Measurements from ENCODE around the gene EMC1.

EMC1 gene

GRCh38 chr1:19213580-19213979, 37.7 kb downstream of the EMC1 start:
- DNase-seq: no peak

DNA sequence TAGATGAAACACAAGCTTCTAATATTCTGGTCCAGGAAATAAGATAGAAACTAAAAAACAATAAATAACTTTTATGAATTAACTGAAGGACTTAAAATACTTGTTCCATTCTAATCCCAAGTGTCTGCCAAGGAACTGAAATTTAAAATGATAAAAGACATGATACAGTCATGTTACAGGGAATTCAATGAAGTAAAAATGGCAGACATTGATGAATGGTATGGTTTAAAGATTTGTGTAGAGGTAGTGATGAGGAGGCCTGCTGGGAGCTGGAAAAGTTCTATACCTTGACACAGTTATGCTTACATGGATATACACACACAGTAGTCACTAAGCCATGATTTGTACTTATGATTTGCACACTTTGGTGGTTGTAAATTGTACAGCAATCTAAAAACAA, 39.2 kb downstream of the EMC1 start:
- DNase-seq: no peak

DNA sequence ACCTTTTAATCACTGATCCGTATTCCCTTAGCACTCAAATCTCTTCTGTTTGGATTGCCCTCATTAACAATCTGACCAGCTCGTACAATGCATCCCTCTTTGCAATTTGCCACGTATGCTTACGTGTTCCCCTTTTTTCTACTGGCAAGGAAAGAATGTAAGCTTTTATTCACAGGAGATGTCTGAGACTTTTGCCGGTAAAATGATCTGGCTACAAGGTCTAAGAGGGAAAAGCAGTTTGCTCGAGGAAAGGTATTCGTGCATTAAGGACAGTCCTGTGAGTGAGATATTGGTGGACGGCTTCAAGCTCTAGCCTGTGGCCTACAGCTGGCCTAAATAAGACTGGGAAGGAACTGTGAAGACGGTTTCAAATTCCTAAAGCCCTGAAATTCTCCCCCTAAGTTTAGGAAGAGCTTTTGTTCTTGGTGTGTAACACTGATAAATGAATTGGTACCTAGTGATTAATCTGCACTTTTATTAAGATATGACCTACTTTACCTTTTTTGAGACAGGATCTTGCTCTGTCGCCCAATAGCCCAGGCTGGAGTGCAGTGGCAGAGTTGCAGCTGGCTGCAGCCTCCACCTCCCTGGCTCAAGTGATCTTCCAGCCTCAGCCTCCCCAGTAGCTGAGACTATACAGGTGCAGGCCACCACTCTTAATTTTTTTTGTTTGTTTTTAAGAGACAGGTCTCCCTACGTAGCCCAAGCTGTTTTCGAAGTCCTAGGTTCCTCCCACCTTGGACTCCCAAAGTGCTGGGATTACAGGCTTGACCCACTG, 40.4 kb downstream of the EMC1 start:
- no peak for DNase-seq

GRCh38 chr1:19209990-19210771, 41.1 kb downstream of the EMC1 start, which contains the start of gene UBR4:
Gene UBR4 (minus strand): TSS chr1:19210266. CDS start chr1:19210248, 18 bp downstream.
- peak; percentile 94 for DNase-seq

GRCh38 chr1:19209439-19209989, 41.8 kb downstream of the EMC1 start:
- no peak for DNase-seq

DNA sequence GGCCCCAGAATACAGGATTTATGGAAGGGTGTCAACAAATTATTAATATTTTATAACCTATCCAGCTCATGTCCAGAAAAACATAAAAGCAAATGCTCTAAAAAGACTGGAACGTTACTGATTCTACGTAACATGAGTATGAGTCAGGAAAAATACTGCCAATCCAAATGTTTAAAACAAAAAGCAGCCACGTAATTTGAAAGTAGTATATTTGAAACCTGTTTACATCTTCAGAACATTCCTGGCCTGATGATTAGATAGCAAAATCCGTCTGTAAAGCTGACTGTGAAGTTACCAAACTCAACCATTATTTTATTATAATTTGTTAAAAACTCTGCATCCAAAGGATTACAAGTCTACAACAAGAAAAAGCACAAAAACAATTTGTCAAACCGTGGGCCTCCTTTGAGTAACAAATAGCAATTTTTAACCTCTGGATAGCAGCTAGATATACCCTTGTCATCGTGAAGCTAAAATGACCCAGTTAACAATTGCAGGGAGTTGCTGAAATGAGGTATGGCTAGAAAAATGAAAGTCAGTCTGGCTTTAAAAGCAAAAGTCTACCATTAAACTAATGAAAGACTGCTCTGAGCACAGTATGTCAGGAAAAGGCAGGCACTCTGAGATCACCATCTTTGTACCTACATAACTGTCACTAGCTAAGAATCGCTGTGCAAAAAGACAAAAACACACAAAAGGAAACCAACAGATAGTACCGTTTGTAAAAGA, 42.5 kb downstream of the EMC1 start:
- no peak for DNase-seq

GRCh38 chr1:19206947-19207346, 44.4 kb downstream of the EMC1 start:
- DNase-seq: no peak

GRCh38 chr1:19205845-19206244, 45.5 kb downstream of the EMC1 start:
- DNase-seq: no peak

DNA sequence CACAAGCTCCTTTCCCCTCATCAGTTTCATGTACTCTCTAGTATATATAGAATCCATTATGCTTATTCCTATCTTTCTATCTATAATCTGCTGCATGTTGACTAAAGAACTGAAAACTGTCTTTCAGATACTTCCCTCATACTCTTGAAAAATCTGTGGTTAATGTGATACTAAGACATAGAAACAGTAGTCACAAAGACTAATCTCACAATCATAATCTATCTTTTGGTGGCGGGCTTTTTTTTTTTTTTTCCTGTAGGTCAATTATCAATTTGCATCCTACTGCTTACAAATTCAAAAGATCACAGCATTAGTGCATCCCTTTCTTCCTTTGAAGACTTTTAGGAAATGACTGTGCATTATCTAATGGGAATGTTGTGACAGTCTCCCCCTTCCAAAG, 45.9 kb downstream of the EMC1 start:
- no peak for DNase-seq

DNA sequence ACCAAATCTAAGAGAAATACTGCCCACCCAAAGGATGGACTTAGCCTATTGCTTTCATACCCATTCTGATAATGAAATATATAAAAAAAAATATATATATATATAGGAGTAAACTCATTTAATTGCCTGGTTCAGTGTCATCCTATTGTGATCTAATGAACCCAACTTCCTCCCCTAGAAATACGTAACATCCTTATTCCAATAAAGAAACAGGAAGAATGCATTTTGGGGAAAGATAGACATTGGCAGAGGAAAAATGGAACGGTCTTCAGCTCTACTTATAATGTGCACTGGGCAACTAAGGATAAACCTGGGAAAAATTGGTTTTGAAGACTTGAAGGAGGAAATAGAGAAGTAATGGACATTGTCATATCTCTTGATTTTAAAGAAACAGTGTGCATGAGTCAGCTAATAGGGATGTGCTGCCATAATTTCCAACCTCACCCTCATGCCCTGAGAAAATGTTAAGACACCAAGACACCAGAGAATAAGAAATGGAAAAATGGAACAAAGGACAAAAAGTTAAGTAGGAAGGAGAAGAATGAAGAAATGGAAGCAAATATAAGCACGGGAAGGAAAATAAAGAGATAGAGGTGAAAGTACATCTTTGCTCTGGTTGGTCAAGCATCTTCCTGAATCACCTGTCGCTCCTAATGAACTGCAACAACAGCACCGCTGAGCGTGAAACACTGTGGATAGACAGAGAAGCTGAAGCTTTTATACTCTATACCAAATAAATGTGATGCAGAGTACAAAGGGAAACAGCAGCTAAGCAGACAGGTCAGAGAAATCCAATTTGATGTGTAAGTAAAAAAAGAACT, 46.7 kb downstream of the EMC1 start:
- no peak for DNase-seq

DNA sequence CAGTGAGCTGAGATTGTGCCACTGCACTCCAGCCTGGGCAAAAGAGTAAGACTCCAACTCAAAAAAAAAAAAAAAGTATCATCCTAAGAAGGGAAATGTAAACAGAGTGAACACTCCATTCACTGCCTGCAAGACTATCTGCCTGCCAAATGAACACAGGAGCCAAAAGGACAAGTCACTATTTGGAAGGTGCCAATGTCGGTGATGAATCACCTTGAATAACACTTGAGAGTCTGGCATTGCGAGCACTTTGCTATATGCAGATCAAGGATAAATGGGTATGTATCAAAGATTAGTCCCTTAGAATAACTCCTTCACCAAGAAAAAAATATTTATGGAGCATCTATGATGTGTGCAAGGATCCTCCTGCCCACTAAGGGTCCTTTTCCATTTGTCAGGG, 47.9 kb downstream of the EMC1 start:
- no peak for DNase-seq

DNA sequence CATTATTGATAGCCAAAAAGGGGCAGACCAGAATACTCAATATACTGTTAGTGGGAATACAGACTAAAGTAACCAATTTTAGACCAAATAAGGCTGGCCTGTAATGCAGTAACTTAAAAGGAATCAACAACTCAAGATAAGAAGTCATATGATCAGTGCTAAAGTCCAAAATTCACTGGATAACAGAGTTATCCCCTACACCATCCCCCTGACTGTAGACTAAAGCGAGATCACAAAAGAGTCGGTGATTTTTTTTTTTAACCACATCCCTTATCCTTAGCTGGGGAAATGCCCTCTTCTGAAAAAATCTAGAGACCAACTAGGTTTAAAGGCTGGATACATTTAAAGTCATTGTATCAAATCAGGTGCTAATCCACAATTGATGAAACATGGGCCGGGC, 48.9 kb downstream of the EMC1 start:
- no peak for DNase-seq

DNA sequence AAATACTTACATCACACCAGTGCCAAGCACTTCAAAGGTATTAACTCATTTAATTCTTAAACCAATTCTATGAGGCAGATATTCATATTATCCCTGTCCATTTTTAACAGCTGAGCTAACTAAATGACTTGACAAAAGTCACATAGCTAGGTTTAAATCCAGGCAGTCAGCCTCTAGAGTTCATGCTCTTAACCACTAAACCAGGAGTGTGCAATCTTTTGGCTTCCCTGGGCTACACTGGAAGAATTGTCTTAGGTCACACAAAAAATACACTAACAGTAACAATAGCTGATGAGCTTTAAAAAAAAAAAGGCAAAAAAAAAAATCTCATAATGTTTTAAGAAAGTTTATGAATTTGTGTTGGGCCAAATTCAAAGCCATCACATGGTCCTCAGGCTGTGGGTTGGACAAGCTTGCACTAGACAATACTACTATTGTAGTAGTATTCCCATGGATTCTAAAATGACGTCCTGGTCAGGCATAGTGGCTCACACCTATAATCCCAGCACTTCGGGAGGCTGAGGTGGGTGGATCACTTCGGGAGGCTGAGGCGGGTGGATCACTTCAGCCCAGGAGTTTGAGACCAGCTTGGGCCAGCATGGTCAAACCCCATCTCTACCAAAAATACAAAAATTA, 51.2 kb downstream of the EMC1 start:
- no peak for DNase-seq

DNA sequence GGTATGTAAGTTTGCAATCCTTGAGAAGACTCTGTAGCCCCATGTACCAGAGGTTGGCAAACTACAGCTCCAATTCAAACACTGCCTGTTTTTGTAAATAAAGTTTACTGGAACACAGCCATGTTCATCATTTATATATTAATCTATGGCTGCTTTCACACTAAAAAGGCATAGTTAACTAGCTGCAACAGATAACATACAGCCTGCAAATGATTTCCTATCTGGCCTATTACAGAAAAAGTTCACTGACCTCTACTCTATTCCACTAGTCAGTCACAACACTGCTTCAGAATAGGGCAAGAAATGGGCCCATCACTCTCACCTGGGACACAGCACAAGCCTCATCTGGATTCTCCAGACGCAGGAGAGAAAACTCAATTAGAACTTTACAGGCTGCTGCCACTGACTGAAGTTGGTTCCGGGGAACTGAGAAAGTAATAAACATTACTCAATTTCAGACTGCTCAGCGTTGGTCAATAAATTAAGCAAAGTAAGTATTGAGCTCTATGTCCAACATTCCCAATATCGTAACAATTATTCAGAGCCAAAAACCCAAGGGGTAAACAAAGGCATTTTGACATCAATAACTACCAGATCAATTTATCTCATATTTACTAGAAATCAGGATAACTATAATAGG, 51.9 kb downstream of the EMC1 start:
- DNase-seq: no peak

DNA sequence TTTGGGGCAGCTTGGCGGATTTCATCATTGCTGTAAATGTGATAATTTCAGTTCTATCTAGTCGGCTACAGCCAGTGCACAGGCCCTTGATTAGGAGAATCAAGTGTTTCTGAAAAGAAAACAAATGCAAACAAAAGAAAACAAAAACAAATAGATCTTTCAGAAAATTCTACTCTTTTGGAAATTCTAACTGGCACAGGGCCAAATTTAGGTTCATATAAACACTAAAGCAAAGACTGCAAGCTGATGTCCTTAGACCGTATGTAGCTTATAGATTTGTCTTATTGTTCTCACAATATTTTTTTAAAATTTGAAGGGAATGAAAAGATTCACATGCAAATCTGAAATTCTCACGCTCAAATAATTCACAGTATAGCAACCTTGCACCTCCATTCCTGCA, 52.5 kb downstream of the EMC1 start:
- DNase-seq: no peak

GRCh38 chr1:19197845-19198244, 53.5 kb downstream of the EMC1 start:
- no peak for DNase-seq

GRCh38 chr1:19196331-19196730, 55.0 kb downstream of the EMC1 start:
- DNase-seq: no peak

- DNase-seq: no peak
These were observed 58.3 kb downstream of the EMC1 start for GRCh38 chr1:19193004-19193403.

DNA sequence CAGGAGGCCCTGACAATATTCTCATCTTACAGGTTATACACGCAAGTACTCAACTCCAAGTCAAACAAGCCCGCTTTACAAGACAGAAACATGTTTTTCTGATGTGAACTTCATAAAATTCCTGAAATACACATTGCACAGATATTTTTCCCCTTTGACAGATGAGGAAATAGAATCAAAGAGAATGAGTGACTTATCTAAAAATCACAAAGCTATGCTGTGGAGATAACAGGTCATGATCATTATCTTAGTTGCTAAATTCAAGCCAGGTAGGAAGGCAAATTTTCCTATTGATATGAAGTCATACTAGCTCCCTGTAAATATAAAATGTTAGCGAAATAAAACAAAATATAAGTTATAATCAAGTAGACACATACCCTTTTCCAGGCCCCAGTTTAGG, 59.5 kb downstream of the EMC1 start:
- no peak for DNase-seq

GRCh38 chr1:19190468-19190867, 60.9 kb downstream of the EMC1 start:
- no peak for DNase-seq

DNA sequence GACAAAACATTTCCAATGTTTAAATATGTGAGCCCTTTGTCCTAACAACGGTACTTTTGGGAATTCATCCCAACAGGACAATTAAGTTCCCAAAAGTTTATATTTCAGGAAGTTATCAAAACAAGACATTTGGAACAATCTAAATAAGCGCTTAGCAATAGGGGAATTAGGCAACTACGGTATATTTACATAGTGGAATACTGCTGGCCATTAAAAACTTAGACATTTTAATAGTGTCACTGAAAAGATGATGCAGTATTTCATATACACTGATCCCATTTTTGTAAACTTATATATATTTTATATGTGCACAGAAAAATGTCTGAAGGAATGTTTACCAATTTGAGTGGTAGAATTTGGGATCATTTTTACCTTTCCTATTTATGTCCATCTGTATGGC, 62.1 kb downstream of the EMC1 start:
- no peak for DNase-seq

Measured in NCI-H1436 (cell line).